ENCODE results near the gene KRTCAP3. TPM values are rescaled to one million over a fixed set of nuclear protein-coding genes. Genes with fewer than 3 reads are reported as not detected.
A peak's percentile ranks its signal among the peaks of the same experiment; 100 is the strongest.
"Not testable (repeated sequence)": the region's sequence is repeated elsewhere in the genome, so short reads cannot be mapped to it uniquely, and the experiment has no call there.

The KRTCAP3 gene
- total RNA-seq, 4 donors from 2014 or later, result 7.4 to 109 (median 73.9) TPM

- DNase-seq, result no peak
- no peak overlapping the region for H3K27ac ChIP-seq
- peaks cover 0 to 4% (median 0%) of the 10 kb centered on the region in 4 donors for H3K4me1 ChIP-seq
- H3K4me3 ChIP-seq, result no peak overlapping the region
- TF ChIP-seq POLR2A (IDR thresholded peaks at IDR 0.05), result no peak
- TF ChIP-seq, protein P1, sequence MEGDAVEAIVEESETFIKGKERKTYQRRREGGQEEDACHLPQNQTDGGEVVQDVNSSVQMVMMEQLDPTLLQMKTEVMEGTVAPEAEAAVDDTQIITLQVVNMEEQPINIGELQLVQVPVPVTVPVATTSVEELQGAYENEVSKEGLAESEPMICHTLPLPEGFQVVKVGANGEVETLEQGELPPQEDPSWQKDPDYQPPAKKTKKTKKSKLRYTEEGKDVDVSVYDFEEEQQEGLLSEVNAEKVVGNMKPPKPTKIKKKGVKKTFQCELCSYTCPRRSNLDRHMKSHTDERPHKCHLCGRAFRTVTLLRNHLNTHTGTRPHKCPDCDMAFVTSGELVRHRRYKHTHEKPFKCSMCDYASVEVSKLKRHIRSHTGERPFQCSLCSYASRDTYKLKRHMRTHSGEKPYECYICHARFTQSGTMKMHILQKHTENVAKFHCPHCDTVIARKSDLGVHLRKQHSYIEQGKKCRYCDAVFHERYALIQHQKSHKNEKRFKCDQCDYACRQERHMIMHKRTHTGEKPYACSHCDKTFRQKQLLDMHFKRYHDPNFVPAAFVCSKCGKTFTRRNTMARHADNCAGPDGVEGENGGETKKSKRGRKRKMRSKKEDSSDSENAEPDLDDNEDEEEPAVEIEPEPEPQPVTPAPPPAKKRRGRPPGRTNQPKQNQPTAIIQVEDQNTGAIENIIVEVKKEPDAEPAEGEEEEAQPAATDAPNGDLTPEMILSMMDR (IDR thresholded peaks at IDR 0.05), result no peak
- H3K27me3 ChIP-seq, result no peaks in the 10 kb centered on the region
- no peaks in the 10 kb centered on the region for H3K9me3 ChIP-seq
- no peaks in the 10 kb centered on the region for H3K36me3 ChIP-seq
Measured at GRCh38 chr2:27420996-27421395, 21.2 kb upstream of the KRTCAP3 start.

- TF ChIP-seq POLR2A (IDR thresholded peaks at IDR 0.05), result no peak
- TF ChIP-seq, protein P1 (IDR thresholded peaks at IDR 0.05), result no peak
- DNase-seq, result no peak
- Histone ChIP-seq H3K27ac (no peak overlapping the region), H3K27me3 (no peaks in the 10 kb centered on the region), H3K4me1 (peaks cover 0 to 4% (median 0%) of the 10 kb centered on the region in 4 donors), H3K4me3 (no peak overlapping the region), H3K36me3 (no peaks in the 10 kb centered on the region), H3K9me3 (no peaks in the 10 kb centered on the region)
Measured at GRCh38 chr2:27421660-27422250, 20.4 kb upstream of the KRTCAP3 start.

DNA sequence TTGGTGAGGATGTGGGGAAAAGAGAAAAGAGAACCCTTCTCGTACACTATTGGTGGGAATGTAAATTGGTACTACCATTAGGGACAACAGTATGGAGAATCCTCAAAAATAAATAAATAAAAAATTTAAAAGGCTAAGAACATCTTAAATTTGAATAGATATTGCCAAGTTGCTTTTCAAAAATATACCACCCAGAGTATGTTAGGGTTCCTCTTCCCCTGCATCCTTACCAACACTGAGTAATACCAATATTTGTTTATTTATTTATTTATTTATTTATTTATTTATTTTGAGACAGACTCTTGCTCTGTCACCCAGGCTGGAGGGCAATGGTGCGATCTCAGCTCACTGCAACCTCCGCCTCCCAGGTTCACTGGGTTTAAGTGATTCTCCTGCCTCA lies 19.2 kb upstream of the KRTCAP3 start:
- TF ChIP-seq POLR2A (IDR thresholded peaks at IDR 0.05), result no peak
- TF ChIP-seq, protein P1 (IDR thresholded peaks at IDR 0.05), result no peak
- H3K36me3 ChIP-seq, result no peaks in the 10 kb centered on the region
- peaks cover 0 to 9% (median 0%) of the 10 kb centered on the region in 4 donors for H3K4me1 ChIP-seq
- H3K27ac ChIP-seq, result no peak overlapping the region
- no peak for DNase-seq
- H3K4me3 ChIP-seq, result no peak overlapping the region
- H3K27me3 ChIP-seq, result no peaks in the 10 kb centered on the region
- H3K9me3 ChIP-seq, result no peaks in the 10 kb centered on the region

GRCh38 chr2:27425039-27425438 lies 17.1 kb upstream of the KRTCAP3 start:
- not testable (repeated sequence) for H3K27me3 ChIP-seq, H3K36me3 ChIP-seq, H3K27ac ChIP-seq, H3K9me3 ChIP-seq, DNase-seq, H3K4me3 ChIP-seq
- H3K4me1 ChIP-seq, result peaks cover 0 to 15% (median 3%) of the 10 kb centered on the region in 4 donors

- peak overlapping the region; percentile 78 to 99 (median 86) for H3K4me3 ChIP-seq
- peak overlapping the region; percentile 95 to 100 (median 98) for H3K27ac ChIP-seq
- TF ChIP-seq, protein P1 (IDR thresholded peaks at IDR 0.05), result no peak
- TF ChIP-seq POLR2A (IDR thresholded peaks at IDR 0.05), result no peak
- no peak for DNase-seq
- peaks cover 0 to 34% (median 11%) of the 10 kb centered on the region in 4 donors for H3K4me1 ChIP-seq
- H3K27me3 ChIP-seq, result no peaks in the 10 kb centered on the region
- H3K9me3 ChIP-seq, result no peaks in the 10 kb centered on the region
- no peaks in the 10 kb centered on the region for H3K36me3 ChIP-seq
Measured at GRCh38 chr2:27427863-27428212, 14.3 kb upstream of the KRTCAP3 start.

- DNase-seq, result peak; percentile 89 to 97 (median 96)
- no peaks in the 10 kb centered on the region for H3K27me3 ChIP-seq
Measured at GRCh38 chr2:27428213-27428977, 13.8 kb upstream of the KRTCAP3 start, which contains the start of gene NRBP1. TSS of gene NRBP1 (plus strand) at chr2:27428631. CDS start at chr2:27433274, 4,643 bp downstream.

More at GRCh38 chr2:27428213-27428977, 13.8 kb upstream of the KRTCAP3 start, which contains the start of gene NRBP1:
- H3K36me3 ChIP-seq, result peaks cover 0 to 5% (median 0%) of the 10 kb centered on the region in 3 donors
- peak within 1 kb of the TSS; percentile 95 to 100 (median 98) for H3K27ac ChIP-seq
- peaks cover 0 to 34% (median 11%) of the 10 kb centered on the region in 4 donors for H3K4me1 ChIP-seq
- peak within 1 kb of the TSS; percentile 78 to 99 (median 86) for H3K4me3 ChIP-seq
- TF ChIP-seq POLR2A (IDR thresholded peaks at IDR 0.05), result peak; percentile 96 to 97
- TF ChIP-seq, protein P1 (IDR thresholded peaks at IDR 0.05), result peak in 1 of 6 experiments; percentile 8
- H3K9me3 ChIP-seq, result no peaks in the 10 kb centered on the region

Measured in Peyer's patch (tissue), 4 donors.